ENCODE data around the gene LLPH. TPM values are rescaled to one million over a fixed set of nuclear protein-coding genes. Genes with fewer than 3 reads are reported as not detected.

Gene LLPH
- total RNA-seq, 2 donors from 2014 or later, result 1.3 to 2.9 TPM

DNA sequence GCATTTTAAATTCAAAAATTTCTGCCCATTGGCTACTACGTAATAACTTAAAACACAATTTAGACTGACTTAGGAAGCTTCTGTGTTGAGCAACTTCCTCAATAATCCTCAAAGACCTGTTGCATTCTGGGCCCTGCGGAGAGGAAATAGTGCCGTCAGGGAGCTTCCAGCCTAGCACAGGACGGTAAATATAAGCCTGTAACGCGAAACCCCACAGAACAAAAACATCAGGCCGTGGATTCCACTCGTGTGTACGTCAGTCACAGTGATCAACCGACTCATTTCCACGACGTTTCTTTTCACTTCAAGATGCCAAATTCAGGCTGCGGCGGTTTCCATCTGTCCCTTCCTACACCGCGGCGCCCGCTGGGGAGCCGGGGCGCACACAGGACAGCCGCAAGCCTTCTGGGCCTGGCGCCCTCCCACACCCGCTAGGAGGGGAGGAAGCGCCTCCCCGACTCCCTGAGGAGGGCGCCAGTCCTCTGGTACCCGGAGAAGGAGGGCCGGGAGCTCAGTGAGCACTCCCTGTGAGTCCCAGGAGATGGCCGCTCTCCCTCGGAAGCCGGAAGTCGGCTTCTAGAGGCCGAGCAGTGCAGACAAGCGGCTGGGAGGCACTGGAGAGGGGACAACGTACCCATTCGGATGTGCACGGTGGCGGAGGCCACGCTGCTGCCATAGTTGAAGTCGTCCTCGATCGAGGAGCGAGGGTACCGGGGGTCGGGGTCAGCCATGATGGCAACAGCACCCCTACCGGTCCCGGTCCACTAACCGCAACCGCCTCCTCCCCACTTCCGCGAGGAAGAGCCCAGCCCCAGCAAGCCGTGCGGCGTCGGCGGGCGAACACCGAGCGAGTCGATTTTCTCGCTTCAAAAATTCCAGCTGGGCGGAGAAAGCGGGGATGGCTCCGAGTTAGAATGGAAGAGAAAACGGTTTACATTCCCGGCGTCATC, 38.9 kb upstream of the LLPH start, which contains the start of gene TMBIM4:
TMBIM4 (minus strand) TSS at position 776 of the 950 bp plus-strand sequence; CDS start at position 731, 45 bp downstream.
- H3K4me3 ChIP-seq, result peak within 1 kb of the TSS; percentile 77 to 97
- 0 to 1% methylated on average over 41 to 67 of the region's 67 CpGs for WGBS, 2 donors
- no peaks in the 10 kb centered on the region for H3K36me3 ChIP-seq (replicated peaks in 1 of 2; ENCODE audit: insufficient read depth in 1 of 2, low read depth in 2 of 2)
- H3K4me1 ChIP-seq, result peaks cover 15% of the 10 kb centered on the region
- peak; percentile 71 to 91 (median 86) for TF ChIP-seq POLR2A (IDR thresholded peaks at IDR 0.05)
- TF ChIP-seq, protein P1, sequence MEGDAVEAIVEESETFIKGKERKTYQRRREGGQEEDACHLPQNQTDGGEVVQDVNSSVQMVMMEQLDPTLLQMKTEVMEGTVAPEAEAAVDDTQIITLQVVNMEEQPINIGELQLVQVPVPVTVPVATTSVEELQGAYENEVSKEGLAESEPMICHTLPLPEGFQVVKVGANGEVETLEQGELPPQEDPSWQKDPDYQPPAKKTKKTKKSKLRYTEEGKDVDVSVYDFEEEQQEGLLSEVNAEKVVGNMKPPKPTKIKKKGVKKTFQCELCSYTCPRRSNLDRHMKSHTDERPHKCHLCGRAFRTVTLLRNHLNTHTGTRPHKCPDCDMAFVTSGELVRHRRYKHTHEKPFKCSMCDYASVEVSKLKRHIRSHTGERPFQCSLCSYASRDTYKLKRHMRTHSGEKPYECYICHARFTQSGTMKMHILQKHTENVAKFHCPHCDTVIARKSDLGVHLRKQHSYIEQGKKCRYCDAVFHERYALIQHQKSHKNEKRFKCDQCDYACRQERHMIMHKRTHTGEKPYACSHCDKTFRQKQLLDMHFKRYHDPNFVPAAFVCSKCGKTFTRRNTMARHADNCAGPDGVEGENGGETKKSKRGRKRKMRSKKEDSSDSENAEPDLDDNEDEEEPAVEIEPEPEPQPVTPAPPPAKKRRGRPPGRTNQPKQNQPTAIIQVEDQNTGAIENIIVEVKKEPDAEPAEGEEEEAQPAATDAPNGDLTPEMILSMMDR (IDR thresholded peaks at IDR 0.05), result peak in 6 of 7 experiments; percentile 36 to 88 (median 62)
- H3K27ac ChIP-seq, result peak within 1 kb of the TSS; percentile 90 to 99 (median 98)
- intact Hi-C loops (cut with DNase I), result no loop called here
- no peaks in the 10 kb centered on the region for H3K27me3 ChIP-seq
- DNase-seq, result peak; percentile 82 to 89 (median 84)
- no peaks in the 10 kb centered on the region for H3K9me3 ChIP-seq
- ATAC-seq, result peak; percentile 93

DNA sequence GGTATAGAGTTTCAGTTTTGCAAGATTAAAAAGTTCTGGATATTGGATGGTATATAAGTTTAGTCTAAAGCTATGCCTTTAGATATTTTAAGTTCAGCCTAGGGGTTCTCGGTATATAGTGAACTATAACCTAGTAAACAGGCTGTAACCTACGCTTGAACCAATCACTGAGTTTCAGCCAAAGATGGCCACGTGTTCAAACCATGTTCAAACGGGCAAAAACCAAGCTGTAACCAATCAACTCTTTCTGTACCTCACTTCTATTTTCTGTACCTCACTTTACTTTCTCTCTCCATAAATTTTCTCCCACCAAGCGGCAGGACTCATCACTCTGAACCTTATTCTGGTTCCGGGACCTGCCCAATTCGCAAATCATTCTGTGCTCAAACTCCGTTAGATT, 37.9 kb upstream of the LLPH start:
- WGBS, 2 donors, result 74 to 78% methylated on average over 8 of the region's 8 CpGs

DNA sequence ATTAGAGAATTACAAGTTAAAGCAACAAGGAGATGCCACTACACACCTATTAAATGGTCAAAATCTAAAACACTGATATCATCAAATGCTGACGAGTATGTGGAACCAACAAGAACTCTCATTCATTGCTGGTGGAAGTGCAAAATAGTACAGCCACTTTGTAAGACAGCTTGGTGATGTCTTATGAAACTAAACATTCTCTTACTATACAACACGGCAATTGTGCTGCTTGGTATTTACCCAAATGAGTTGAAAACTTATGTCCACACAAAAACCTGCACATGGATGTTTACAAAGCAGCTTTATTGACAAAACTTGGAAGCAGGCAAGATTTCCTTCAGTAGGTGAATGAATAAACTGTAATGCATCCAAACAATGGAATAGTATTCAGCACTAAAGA, 36.0 kb upstream of the LLPH start:
- ATAC-seq (no peak), DNase-seq (no peak)
- H3K4me3 ChIP-seq, result no peak overlapping the region
- TF ChIP-seq, protein P1 (IDR thresholded peaks at IDR 0.05), result no peak
- TF ChIP-seq POLR2A (IDR thresholded peaks at IDR 0.05), result no peak
- 76 to 91% methylated on average over 2 of the region's 2 CpGs for WGBS, 2 donors
- no peaks in the 10 kb centered on the region for H3K9me3 ChIP-seq
- intact Hi-C loops (cut with DNase I), result no loop called here
- H3K4me1 ChIP-seq, result peaks cover 15% of the 10 kb centered on the region
- H3K27me3 ChIP-seq, result no peaks in the 10 kb centered on the region
- no peaks in the 10 kb centered on the region for H3K36me3 ChIP-seq (replicated peaks in 1 of 2; ENCODE audit: insufficient read depth in 1 of 2, low read depth in 2 of 2)
- H3K27ac ChIP-seq, result no peak overlapping the region

More for the DNA sequence above, 37.9 kb upstream of the LLPH start:
- Histone ChIP-seq H3K9me3 (no peaks in the 10 kb centered on the region), H3K27me3 (no peaks in the 10 kb centered on the region), H3K4me1 (peaks cover 15% of the 10 kb centered on the region), H3K4me3 (no peak overlapping the region), H3K36me3 (replicated peaks in 1 of 2; ENCODE audit: insufficient read depth in 1 of 2, low read depth in 2 of 2) (no peaks in the 10 kb centered on the region), H3K27ac (peak overlapping the region in 3 of 4 donors; percentile 98 to 99 (median 98))
- ATAC-seq (no peak), DNase-seq (no peak)
- intact Hi-C loops (cut with DNase I), result no loop called here
- TF ChIP-seq, protein P1 (IDR thresholded peaks at IDR 0.05), result no peak
- no peak for TF ChIP-seq POLR2A (IDR thresholded peaks at IDR 0.05)

DNA sequence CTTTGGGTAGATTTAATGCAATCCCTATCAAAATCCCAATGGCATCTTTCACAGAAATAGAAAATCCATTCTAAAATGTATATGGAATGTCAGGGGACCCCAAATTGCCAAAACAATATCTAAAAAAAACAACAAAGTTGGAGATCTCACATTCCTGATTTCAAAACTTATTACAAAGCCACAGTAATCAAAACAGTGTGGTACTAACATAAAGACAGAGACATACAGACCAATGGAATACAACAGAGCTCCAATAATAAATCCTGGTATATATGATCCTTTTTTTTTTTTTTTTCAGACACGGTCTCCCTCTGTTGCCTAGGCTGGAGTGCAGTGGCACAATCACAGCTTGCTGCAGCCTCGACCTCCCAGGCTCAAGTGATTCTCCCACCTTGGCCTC, 34.6 kb upstream of the LLPH start:
- Histone ChIP-seq H3K9me3 (no peaks in the 10 kb centered on the region), H3K4me1 (peaks cover 15% of the 10 kb centered on the region), H3K36me3 (replicated peaks in 1 of 2; ENCODE audit: insufficient read depth in 1 of 2, low read depth in 2 of 2) (no peaks in the 10 kb centered on the region), H3K27me3 (no peaks in the 10 kb centered on the region), H3K4me3 (no peak overlapping the region), H3K27ac (no peak overlapping the region)
- TF ChIP-seq POLR2A (IDR thresholded peaks at IDR 0.05), result no peak
- TF ChIP-seq, protein P1 (IDR thresholded peaks at IDR 0.05), result no peak
- ATAC-seq (no peak), DNase-seq (no peak)
- intact Hi-C loops (cut with DNase I), result no loop called here
- 96 to 100% methylated on average over 2 of the region's 2 CpGs for WGBS, 2 donors
